ENCODE results near the gene SDF2L1.
A peak's percentile ranks its signal among the peaks of the same experiment; 100 is the strongest.

- no peak for TF ChIP-seq JUND (IDR thresholded peaks at IDR 0.05; ENCODE audit: low read depth, low read length)
- peak; percentile 95 for TF ChIP-seq POLR2A (IDR thresholded peaks at IDR 0.05; ENCODE audit: low read depth, low read length)
Measured at GRCh38 chr22:21652010-21652546, 10.0 kb downstream of the SDF2L1 start.

All from GM12878 (cell line).